GM18508 (cell line): ENCODE data around the gene RILPL2.
"Not testable (repeated sequence)": the region's sequence is repeated elsewhere in the genome, so short reads cannot be mapped to it uniquely, and the experiment has no call there.

Experiments
- ATAC-seq: cut with Tn5 transposase; IDR thresholded peaks from one replicate; pipeline ENCODE4 v1.9.1; 2021; ENCODE audit warnings: moderate number of reproducible peaks; ENCODE audit not compliant: insufficient read depth, unreplicated experiment

RILPL2 gene

GRCh38 chr12:123407934-123408333, 28.6 kb downstream of the RILPL2 start:
- not testable (repeated sequence) for ATAC-seq

DNA sequence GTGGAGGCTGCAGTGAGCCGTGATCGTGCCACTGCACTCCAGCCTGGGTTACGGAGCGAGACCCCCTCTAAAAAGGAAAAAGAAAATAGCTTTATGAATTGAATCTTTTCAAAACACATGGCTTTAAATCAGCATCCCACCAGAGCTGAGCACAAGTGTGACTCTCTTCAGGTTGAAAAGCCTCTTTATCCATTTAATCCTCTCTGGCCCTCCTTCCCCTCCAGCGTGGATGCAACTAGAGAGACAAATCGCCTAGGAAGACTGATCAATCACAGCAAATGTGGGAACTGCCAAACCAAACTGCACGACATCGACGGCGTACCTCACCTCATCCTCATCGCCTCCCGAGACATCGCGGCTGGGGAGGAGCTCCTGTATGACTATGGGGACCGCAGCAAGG, 29.2 kb downstream of the RILPL2 start:
- not testable (repeated sequence) for ATAC-seq

GRCh38 chr12:123404581-123404980, 31.9 kb downstream of the RILPL2 start:
- ATAC-seq, result no peak

- no peak for ATAC-seq
Measured at GRCh38 chr12:123401753-123402683, 34.5 kb downstream of the RILPL2 start.

- no peak for ATAC-seq
Measured at GRCh38 chr12:123399255-123399617, 37.2 kb downstream of the RILPL2 start.

- ATAC-seq, result no peak
Measured at GRCh38 chr12:123398550-123399254, 37.8 kb downstream of the RILPL2 start.

DNA sequence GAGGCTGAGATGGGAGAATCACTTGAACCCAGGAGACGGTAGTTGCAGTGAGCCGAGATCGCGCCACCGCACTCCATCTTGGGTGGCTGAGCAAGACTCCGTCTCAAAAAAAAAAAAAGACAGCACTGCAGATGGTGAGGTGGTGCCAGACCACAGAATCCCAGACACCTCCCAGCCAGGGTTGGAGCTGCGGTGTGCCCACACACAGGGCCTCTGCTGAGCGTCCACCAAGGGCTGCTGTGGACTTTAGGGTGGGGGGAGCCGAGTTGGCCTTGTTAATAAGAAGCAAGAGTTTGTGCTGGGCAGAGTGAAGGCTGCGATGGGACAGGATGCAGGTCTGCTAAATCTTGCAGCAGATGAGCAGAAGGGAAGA, 38.3 kb downstream of the RILPL2 start:
- ATAC-seq, result no peak

GRCh38 chr12:123397400-123397799, 39.1 kb downstream of the RILPL2 start:
- no peak for ATAC-seq

GRCh38 chr12:123396954-123397353, 39.5 kb downstream of the RILPL2 start:
- ATAC-seq, result no peak

DNA sequence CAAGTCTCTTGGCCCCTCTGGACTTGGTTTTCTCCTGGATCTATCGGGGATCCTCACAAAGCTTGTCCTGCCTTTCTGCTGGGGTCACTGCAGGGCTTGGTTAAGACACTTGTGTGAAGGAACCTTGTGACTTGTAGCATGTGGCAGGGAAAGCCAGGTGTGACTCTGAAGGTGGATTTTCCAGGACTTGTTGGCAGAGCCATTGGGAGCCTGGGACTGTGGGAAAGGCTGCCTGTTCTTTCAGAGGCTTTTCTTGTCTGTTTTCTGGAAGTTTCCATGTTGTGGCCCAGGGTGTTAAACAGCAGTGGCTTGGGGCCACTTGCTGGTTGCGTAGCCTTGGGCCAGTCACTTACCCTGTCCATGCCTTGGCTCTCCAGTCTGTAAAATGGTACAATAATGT, 39.9 kb downstream of the RILPL2 start:
- ATAC-seq, result no peak

DNA sequence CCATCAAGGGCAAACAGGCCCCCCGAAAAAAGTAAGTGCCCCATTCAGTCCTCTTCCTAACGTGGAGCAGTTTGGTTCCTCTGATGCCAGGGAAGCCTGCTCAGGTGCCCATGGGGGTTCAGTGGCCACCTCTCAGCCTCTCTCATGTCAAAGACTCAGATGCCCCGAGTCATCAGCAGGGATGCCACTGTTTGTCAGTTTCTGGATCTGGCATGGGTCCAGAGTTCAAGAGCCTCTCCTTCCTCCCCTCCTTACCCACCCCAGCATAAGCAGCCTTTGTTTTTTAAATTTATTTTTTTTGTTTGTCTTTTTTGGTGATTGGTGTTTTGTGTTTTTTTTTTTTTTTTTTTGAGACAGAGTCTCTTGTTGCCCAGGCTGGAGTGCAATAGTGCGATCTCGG, 41.2 kb downstream of the RILPL2 start:
- ATAC-seq, result no peak

DNA sequence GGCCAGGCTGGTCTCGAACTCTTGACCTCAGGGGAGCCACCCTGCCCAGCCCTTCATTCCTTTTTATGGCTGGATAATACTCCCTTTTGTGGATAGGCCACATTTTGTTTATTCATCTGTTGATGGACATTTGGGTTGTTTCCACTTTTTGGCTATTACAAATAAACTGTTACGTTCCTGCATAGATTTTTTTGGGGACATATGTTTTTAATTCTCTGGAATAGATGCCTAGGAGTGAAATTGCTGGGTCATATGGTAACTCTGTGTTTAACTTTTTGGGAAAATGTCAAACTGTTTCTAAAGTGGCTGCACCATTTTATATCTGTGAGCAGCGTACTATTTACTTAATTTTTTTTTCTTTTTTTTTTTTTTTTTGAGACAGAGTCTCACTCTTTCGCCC, 42.7 kb downstream of the RILPL2 start:
- no peak for ATAC-seq

DNA sequence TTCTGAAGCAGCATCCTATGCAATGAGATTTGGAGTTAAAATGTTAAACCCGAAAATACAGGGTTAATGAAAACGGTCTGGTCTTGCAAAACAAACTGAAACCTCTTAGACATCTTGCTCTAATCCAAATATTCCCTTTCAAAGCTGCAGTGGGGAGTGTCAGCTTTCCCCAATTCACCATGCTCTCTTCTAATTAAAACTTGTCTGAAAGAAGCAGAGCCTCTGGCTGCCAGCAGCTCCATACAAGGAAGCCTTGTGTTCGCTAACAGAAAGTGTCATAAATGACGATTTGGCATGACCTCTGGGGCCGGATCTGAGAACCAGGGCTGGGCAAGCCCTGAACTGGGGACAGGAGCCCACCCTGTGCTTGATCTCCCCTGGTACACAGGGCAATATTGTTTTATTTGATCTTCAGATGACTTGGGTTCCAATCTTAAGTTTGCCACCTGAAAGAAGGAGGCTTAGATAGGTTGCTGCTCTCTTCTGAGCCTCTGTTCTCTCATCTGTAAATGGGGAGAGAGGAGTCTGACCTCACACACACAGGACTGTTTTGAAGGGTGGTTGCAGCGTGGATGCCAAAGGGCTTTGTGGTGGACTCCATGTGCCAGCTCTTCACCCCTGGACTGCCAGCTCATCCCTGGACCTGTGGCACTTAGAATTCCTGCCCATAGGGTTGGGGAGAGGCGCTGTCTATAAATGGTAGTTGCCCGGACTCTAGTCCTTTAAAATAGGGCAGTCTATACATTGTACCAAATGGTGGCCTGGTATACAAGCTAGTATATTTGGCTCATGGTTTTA, 44.7 kb downstream of the RILPL2 start:
- no peak for ATAC-seq

DNA sequence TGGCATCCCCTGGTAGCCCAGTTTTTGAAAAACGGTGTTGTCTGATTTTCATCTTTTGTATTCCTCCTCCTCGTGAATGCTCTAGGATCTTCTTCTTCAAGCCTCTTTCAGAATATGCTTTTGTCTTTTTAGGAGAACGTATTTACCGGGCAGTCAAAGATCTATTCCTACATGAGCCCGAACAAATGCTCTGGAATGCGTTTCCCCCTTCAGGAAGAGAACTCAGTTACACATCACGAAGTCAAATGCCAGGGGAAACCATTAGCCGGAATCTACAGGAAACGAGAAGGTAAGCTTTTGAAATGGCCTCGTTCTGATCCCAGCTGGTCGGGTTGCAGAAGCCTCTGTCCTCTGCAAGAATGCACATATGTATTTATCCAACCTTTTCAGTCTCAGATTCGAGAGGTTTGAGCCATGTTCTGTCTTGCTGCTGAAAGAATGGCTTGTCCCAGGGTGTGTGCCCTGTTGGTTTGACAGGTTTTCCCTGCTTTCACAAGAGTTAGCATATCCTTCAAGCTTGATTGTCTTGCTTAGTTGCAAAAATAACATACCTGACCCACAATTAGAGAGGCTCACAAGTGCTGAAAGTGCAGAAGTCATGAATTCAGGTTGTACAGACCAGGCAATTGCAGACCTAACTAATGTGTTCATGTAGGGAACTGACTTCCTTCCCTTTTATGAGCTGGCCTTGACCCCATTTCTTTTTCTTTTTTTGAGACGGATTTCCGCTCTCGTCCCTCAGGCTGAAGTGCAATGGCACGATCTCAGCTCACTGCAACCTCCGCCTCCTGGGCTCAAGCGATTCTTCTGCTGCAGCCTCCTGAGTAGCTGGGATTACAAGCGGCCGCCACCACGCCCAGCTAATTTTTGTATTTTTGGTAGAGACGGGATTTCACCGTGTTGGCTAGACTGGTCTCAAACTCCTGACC, 45.7 kb downstream of the RILPL2 start:
- no peak for ATAC-seq

DNA sequence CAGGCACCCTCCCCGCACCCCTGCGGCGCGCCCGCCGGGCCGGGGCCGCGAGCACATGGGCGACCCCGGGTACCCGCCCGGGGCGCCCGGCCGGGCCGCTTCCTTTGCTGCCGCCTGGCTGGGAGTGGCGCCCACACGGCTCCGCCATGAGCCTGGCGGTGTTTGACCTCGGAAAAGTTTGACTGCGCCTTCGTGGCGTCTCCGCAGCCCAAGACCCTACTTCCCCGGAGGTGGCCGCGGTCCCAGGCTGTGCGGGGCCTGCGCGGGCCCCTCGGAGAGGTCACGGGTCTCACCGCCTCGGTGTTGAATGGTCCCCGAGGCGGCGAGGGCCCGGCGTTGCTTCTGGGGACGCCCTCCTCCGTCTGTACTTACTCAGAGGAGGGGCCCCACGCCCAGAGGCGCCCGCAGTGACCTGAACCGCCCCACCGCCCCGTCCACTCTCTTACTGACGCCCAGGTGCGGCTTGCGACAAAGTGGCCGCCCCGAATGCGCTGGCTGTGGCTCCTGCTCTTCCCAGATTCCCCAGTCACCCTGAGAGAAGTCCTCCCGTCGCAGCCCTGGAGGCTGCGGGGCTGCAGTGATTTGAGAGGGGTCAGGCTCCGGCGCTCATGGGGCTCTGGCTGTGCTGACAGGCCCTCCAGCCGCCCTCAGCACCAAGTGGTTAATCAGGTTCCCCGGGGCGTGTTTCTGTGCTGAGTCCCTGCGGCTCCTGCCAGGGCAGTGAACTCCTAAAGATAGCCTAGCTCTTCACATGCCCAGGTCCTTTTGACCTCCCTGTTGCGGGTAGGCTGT, 46.7 kb downstream of the RILPL2 start:
- no peak for ATAC-seq

- ATAC-seq, result no peak
Measured at GRCh38 chr12:123388951-123389559, 47.4 kb downstream of the RILPL2 start.

GRCh38 chr12:123388177-123388950, 48.1 kb downstream of the RILPL2 start:
- no peak for ATAC-seq
